Fibroblast of the aortic adventitia (primary cell): ENCODE data around the gene MORF4L1. TPM values are rescaled to one million over a fixed set of nuclear protein-coding genes. Genes with fewer than 3 reads are reported as not detected.
"Not testable (repeated sequence)": the region's sequence is repeated elsewhere in the genome, so short reads cannot be mapped to it uniquely, and the experiment has no call there.

Source experiments
- DNase-seq: peaks from one replicate; pipeline ENCODE4 v3.0.0-alpha.2; 2010; ENCODE audit warnings: low read depth
- H3K4me3 ChIP-seq: 2 replicates; pipeline ENCODE4 v1.5.1; 2011; ENCODE audit warnings: low read depth, mild to moderate bottlenecking, control low read depth, low read length, moderate library complexity
- total RNA-seq: library from RNA; depleted of rRNA; stranded (reverse); fragments of >200 nt; gene quantifications from 2 replicates; pipeline ENCODE4 v1.2.3, GENCODE V29; 2012; ENCODE audit warnings: low replicate concordance
- TF ChIP-seq, protein P1 (sequence below): IDR thresholded peaks from 2 replicates; pipeline ENCODE4 v1.5.1; 2011; ENCODE audit warnings: mild to moderate bottlenecking, low read length, control low read depth, inconsistent platforms; ENCODE audit not compliant: insufficient read depth

The MORF4L1 gene
- total RNA-seq, 1 donor, result 447 TPM

DNA sequence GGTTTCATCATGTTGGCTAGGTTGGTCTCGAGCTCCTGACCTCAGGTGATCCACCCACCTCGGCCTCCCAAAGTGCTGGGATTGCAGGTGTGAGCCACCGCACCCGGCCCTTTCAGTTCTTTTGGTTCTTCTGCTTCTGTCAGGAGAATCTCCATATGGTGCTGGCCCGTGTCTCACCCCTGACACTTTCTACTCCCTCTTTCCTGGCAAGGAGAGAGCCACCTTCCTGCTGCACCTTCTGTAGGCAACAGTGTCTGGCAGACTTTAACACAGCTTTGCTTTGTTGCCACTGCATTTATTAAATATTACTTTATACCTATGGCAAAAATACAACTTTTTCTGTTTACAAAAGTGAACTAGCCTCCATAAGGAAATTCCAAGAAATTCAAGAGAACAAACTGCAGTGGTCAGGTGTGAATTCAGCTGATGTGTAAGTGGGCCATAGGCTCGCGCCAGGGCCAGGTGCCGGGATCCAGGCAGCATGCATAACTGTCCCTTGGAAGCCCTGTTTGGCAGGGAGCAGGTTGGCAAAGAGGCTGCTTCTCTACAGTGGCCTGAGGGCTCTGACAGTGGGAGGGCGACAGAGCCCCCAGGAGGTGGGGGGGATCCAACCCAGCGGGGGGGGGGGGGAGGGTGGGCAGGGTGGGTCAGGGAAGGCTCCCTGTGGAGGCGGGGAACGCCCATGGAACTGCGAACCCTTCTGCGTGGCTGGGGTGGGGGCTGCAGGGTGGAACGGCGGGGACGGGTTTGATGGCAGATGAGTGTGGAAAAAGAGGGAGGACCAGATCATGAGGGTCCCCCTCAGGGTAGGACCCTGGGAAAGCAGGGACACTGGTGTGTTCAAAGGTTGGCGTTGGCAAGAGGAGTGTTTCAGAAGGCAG lies 51.0 kb downstream of the MORF4L1 start:
- TF ChIP-seq, protein P1, sequence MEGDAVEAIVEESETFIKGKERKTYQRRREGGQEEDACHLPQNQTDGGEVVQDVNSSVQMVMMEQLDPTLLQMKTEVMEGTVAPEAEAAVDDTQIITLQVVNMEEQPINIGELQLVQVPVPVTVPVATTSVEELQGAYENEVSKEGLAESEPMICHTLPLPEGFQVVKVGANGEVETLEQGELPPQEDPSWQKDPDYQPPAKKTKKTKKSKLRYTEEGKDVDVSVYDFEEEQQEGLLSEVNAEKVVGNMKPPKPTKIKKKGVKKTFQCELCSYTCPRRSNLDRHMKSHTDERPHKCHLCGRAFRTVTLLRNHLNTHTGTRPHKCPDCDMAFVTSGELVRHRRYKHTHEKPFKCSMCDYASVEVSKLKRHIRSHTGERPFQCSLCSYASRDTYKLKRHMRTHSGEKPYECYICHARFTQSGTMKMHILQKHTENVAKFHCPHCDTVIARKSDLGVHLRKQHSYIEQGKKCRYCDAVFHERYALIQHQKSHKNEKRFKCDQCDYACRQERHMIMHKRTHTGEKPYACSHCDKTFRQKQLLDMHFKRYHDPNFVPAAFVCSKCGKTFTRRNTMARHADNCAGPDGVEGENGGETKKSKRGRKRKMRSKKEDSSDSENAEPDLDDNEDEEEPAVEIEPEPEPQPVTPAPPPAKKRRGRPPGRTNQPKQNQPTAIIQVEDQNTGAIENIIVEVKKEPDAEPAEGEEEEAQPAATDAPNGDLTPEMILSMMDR, result no peak
- no peak overlapping the region for H3K4me3 ChIP-seq
- DNase-seq, result no peak

DNA sequence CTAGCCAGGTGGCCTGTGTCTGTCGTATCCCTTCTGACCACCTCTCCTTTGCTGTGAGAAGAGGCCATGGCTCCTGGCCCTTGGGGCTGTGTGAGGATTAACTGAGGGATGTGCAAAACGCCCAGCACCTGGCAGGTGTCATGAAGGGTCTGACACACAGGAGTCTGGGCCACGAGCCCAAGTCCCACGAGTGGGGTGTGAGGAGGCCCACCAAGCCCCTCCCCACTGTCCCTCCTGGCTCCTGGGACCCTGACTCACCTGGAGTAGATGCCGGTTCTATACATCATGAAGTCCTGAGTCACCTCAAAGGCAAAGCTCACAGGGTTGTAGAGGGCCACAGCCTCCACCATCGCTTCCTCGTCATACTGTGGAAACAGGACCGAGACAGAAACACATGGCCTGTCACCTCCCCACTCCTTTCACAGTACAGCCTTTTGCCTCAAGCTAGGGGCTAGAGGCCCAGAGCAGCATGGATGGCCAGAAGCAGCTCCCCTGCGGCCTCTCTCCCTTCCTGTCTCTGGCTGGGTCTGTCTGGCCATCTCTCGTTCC lies 52.5 kb downstream of the MORF4L1 start:
- H3K4me3 ChIP-seq, result no peak overlapping the region
- TF ChIP-seq, protein P1, result no peak
- no peak for DNase-seq

DNA sequence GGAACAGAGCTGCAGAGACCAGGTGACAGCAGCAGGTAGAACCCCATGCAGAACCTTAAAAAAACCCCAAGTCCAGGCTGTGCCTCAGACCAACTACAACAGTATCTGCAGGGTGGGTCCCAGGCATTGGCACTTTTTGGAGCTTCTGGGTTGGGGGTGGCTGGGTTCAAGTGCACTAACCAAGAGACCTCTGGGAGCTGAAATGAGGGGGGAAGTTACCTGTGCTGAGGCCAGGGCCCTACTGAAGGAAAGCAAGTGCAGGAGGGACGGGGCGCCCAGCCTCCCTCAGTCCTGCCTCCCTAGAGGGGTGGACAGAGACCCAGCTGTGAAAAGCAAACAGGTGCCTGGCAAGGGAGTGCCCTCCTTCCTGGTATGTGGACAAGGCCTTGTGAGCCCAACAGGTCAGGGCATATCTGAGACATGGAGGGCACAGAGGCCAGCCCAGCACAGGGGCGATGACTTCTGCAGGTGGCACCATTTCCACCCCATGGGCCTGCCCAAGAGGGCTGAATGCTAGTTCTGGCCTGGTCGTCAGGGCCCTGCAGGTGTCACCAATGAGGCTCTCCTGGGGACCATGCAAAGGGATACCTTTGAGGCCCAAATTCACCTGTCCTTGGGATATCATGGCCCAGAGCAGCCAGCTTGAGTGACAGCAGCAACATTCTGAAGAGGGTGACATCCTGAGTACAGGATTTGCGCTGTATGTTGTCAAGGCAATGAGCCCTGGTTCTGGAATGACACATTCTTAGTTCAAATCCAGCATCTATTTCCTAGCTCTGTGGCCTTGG lies 53.5 kb downstream of the MORF4L1 start:
- H3K4me3 ChIP-seq, result no peak overlapping the region
- TF ChIP-seq, protein P1, result no peak
- no peak for DNase-seq

DNA sequence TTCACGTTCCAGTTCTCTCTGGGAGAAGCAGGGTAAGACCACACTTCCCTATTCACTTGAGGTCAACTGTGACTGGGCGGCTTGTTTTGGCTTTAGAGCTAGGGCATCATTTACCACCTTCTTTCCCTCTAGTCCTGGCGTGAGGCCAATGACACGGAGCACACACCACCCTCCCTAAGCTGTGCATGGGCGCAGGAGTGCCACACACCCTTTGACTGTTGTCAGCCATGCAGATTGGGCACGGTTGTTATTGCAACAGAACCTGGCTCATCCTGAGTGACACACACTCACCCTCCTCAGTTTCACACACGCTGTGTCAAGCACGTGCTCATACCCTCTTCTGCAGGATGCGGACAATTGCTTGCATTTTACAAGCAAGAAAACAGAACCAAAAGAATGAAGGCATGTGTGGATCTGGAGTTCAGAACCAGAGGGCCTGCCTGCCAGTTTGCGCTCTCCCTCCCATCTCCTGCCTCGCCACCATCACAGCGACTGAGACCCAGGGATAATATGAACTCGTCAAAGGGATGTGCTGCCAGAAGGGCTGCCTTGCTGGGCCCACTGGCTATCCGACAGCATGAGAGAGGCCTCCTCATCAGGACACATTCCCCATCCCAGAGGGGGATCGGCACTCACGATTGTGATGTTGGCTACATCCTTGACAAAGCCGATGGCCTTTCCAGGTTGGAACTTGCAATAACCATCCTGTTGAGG lies 54.5 kb downstream of the MORF4L1 start:
- H3K4me3 ChIP-seq, result no peak overlapping the region
- TF ChIP-seq, protein P1, result no peak
- no peak for DNase-seq

GRCh38 chr15:78928176-78928575 lies 55.5 kb downstream of the MORF4L1 start:
- DNase-seq, H3K4me3 ChIP-seq: not testable (repeated sequence)

- DNase-seq, result no peak
- no peak overlapping the region for H3K4me3 ChIP-seq
- TF ChIP-seq, protein P1, result no peak
These were observed 56.0 kb downstream of the MORF4L1 start for GRCh38 chr15:78928616-78929093.
